ENCODE data around the gene FOXN1. TPM values are rescaled to one million over a fixed set of nuclear protein-coding genes. Genes with fewer than 3 reads are reported as not detected.

FOXN1 gene
- total RNA-seq, 1 experiment from 2014 or later: not detected

GRCh38 chr17:28507567-28508203 is 1.5 kb downstream of the FOXN1 start:
- Mint-ChIP-seq H3K4me3 (no peak overlapping the region), H3K4me1 (peaks cover 10% of the 10 kb centered on the region), H3K9me3 (no peaks in the 10 kb centered on the region), H3K27me3 (ENCODE audit: low read depth) (peaks cover 7% of the 10 kb centered on the region), H3K27ac (no peak overlapping the region), H3K36me3 (no peaks in the 10 kb centered on the region)
- peak; percentile 77 for ATAC-seq
- DNase-seq (ENCODE audit: low spot score): peak; percentile 52
- CTCF ChIA-PET: interaction anchor here (0.6 to 1.6 kb wide), 4 partner anchors 13 to 40 kb away, joined by 4 to 6 read pairs (median 4); no protein-coding TSS in a partner anchor
- POLR2A ChIA-PET: interaction anchor here (0.8 kb wide), 1 partner anchor 9 kb away, joined by 3 read pairs; no protein-coding TSS in a partner anchor
- TF ChIP-seq PREB (CRISPR knock-in tag; IDR thresholded peaks at IDR 0.05; ENCODE audit: borderline replicate concordance) (no peak), USF2 (CRISPR knock-in tag; IDR thresholded peaks at IDR 0.05) (no peak), ZBTB21 (CRISPR knock-in tag; IDR thresholded peaks at IDR 0.05; ENCODE audit: borderline replicate concordance) (no peak), MYBL2 (CRISPR knock-in tag; IDR thresholded peaks at IDR 0.05) (no peak), SOX15 (CRISPR knock-in tag; IDR thresholded peaks at IDR 0.05) (no peak), CDX4 (CRISPR knock-in tag; IDR thresholded peaks at IDR 0.05; ENCODE audit: borderline replicate concordance) (no peak), ATF2 (CRISPR knock-in tag; IDR thresholded peaks at IDR 0.05; ENCODE audit: borderline replicate concordance, low read depth) (no peak), JUN (CRISPR knock-in tag; IDR thresholded peaks at IDR 0.05) (no peak), E2F1 (CRISPR knock-in tag; IDR thresholded peaks at IDR 0.05) (no peak), RORB (CRISPR knock-in tag; IDR thresholded peaks at IDR 0.05) (no peak), NFE2L1 (CRISPR knock-in tag; IDR thresholded peaks at IDR 0.05) (no peak), SMAD3 (CRISPR knock-in tag; IDR thresholded peaks at IDR 0.05; ENCODE audit: borderline replicate concordance) (no peak), NR3C1 (CRISPR knock-in tag; conservative IDR thresholded peaks at IDR 0.05; ENCODE audit: low read depth) (no peak), GTF2I (CRISPR knock-in tag; conservative IDR thresholded peaks at IDR 0.05) (no peak), JAZF1 (CRISPR knock-in tag; IDR thresholded peaks at IDR 0.05) (no peak), ATF1 (CRISPR knock-in tag; IDR thresholded peaks at IDR 0.05) (no peak)
- TF ChIP-seq, protein P1, sequence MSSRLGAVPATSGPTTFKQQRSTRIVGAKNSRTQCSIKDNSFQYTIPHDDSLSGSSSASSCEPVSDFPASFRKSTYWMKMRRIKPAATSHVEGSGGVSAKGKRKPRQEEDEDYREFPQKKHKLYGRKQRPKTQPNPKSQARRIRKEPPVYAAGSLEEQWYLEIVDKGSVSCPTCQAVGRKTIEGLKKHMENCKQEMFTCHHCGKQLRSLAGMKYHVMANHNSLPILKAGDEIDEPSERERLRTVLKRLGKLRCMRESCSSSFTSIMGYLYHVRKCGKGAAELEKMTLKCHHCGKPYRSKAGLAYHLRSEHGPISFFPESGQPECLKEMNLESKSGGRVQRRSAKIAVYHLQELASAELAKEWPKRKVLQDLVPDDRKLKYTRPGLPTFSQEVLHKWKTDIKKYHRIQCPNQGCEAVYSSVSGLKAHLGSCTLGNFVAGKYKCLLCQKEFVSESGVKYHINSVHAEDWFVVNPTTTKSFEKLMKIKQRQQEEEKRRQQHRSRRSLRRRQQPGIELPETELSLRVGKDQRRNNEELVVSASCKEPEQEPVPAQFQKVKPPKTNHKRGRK (CRISPR knock-in tag; IDR thresholded peaks at IDR 0.05; ENCODE audit: borderline replicate concordance): no peak
- TF ChIP-seq, protein P2, sequence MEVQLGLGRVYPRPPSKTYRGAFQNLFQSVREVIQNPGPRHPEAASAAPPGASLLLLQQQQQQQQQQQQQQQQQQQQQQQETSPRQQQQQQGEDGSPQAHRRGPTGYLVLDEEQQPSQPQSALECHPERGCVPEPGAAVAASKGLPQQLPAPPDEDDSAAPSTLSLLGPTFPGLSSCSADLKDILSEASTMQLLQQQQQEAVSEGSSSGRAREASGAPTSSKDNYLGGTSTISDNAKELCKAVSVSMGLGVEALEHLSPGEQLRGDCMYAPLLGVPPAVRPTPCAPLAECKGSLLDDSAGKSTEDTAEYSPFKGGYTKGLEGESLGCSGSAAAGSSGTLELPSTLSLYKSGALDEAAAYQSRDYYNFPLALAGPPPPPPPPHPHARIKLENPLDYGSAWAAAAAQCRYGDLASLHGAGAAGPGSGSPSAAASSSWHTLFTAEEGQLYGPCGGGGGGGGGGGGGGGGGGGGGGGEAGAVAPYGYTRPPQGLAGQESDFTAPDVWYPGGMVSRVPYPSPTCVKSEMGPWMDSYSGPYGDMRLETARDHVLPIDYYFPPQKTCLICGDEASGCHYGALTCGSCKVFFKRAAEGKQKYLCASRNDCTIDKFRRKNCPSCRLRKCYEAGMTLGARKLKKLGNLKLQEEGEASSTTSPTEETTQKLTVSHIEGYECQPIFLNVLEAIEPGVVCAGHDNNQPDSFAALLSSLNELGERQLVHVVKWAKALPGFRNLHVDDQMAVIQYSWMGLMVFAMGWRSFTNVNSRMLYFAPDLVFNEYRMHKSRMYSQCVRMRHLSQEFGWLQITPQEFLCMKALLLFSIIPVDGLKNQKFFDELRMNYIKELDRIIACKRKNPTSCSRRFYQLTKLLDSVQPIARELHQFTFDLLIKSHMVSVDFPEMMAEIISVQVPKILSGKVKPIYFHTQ (CRISPR knock-in tag; IDR thresholded peaks at IDR 0.05): no peak

Measured in WTC11 (cell line).